WI38 (cell line): ENCODE results near the gene BGN.

Source experiments
- H3K4me3 ChIP-seq: 2 replicates; pipeline ENCODE4 v1.5.1; 2011; ENCODE audit warnings: low read depth, mild to moderate bottlenecking, control low read depth, low read length
- CTCF ChIP-seq: IDR thresholded peaks from 2 replicates; pipeline ENCODE4 v1.5.1; 2012; ENCODE audit warnings: low read depth, mild to moderate bottlenecking, control low read depth, low read length

BGN gene

GRCh38 chrX:153513265-153513664 is 18.5 kb downstream of the BGN start:
- no peak overlapping the region for H3K4me3 ChIP-seq
- no peak for TF ChIP-seq CTCF

GRCh38 chrX:153514259-153514658 is 19.5 kb downstream of the BGN start:
- no peak for TF ChIP-seq CTCF
- H3K4me3 ChIP-seq = no peak overlapping the region

- no peak overlapping the region for H3K4me3 ChIP-seq
- no peak for TF ChIP-seq CTCF
Observed at GRCh38 chrX:153515435-153515834, 20.7 kb downstream of the BGN start.

DNA sequence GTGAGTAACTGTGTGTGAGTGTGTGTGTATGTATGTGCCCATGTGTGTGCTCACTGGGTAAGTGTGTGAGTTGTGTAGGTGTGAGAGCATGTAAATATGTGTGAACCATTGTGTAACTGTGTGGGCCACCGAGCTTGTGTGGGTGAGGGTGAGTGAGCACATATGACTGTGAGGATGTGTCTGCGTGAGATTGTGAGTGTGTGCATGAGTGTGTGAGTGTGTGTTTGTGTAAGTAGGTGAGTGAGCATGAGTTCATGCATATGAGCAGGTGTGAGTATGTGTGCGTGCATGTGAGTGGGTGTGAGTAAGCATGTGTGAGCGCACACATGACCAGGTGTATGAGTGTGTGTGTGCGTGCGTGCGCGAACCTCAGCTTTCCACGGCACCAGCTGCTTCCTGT is 21.3 kb downstream of the BGN start:
- TF ChIP-seq CTCF = no peak

GRCh38 chrX:153517423-153517822 is 22.6 kb downstream of the BGN start, which contains the start of gene ATP2B3:
Gene ATP2B3 (plus strand): TSS chrX:153517642. CDS start chrX:153536248, 18,606 bp downstream.
- no peak within 1 kb of the TSS for H3K4me3 ChIP-seq

More for the DNA sequence above, 21.3 kb downstream of the BGN start:
- no peak overlapping the region for H3K4me3 ChIP-seq

GRCh38 chrX:153517946-153518834 is 23.4 kb downstream of the BGN start:
- no peak for TF ChIP-seq CTCF
- no peak overlapping the region for H3K4me3 ChIP-seq

More at GRCh38 chrX:153517423-153517822, 22.6 kb downstream of the BGN start, which contains the start of gene ATP2B3:
- TF ChIP-seq CTCF = no peak

DNA sequence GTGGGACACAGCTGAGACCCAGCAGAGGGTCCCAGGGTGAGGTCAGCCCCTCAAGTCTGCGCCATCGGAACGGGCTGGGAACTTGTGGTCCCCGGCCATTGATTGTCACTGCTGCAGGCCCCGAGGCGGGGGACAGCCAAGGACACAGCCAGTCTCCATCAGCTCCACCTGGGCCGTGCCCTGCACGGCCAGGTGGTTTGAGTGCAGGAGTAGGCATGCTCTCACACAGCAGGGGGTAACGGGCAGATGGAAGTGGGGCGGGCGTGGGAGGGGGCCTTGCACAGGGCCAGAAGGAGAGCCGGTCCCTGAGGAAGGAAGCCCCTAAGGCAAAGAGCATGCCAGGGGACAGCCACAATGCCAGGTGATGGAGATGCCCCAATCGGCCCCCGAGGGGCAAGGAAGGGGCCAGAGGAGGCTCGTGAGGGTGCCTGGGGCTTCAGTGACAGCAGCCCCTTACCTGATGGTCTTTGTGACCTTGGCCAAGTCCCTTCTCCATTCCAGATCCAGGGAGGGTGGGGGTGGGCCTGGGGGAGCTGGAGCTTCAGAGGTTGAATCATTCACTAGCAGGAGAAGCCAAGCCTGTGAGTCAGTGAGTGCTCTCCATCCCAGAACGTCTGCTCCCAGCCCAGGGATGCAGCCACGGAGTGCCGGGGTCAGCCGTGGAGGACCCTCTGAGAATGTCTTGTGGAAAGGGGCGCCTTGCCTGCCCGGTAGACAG is 24.9 kb downstream of the BGN start:
- no peak overlapping the region for H3K4me3 ChIP-seq
- TF ChIP-seq CTCF = no peak
